ENCODE data around the gene NUP107. TPM values are rescaled to one million over a fixed set of nuclear protein-coding genes. Genes with fewer than 3 reads are reported as not detected.

Gene NUP107
- total and polyA plus RNA-seq, 5 donors from 2014 or later = 28.9 to 37.0 (median 34.4) TPM

GRCh38 chr12:68793436-68793835 is 106.7 kb downstream of the NUP107 start:
- H3K4me3 ChIP-seq (ENCODE audit: low read depth, low read length) = no peak overlapping the region
- H3K4me1 ChIP-seq (ENCODE audit: control insufficient read depth, insufficient read depth, low read length, poor library complexity, severe bottlenecking) = no peaks in the 10 kb centered on the region
- Mint-ChIP-seq H3K27me3 (no peaks in the 10 kb centered on the region), H3K9me3 (peaks cover 0 to 2% (median 0%) of the 10 kb centered on the region in 7 donors), H3K4me3 (no peak overlapping the region), H3K36me3 (no peaks in the 10 kb centered on the region), H3K27ac (peak overlapping the region in 1 of 3 donors; percentile 39), H3K4me1 (peaks cover 0 to 4% (median 0%) of the 10 kb centered on the region in 4 donors)
- H3K27me3 ChIP-seq (ENCODE audit: control insufficient read depth, insufficient read depth, low read length) = no peaks in the 10 kb centered on the region
- H3K27ac ChIP-seq (ENCODE audit: insufficient read depth, low read length, poor library complexity, severe bottlenecking) = no peak overlapping the region
- DNase-seq = no peak
- ATAC-seq (ENCODE audit: low read depth in 2 of 2) = no peak
- H3K9me3 ChIP-seq (ENCODE audit: control insufficient read depth in 2 of 2, low read length in 2 of 2) = no peaks in the 10 kb centered on the region
- no peaks in the 10 kb centered on the region for H3K36me3 ChIP-seq (ENCODE audit: control insufficient read depth, insufficient read depth, low read length)

GRCh38 chr12:68793975-68794652 is 107.3 kb downstream of the NUP107 start:
- no peak for DNase-seq
- no peaks in the 10 kb centered on the region for H3K36me3 Mint-ChIP-seq
- no peak overlapping the region for H3K27ac Mint-ChIP-seq
- no peaks in the 10 kb centered on the region for H3K9me3 ChIP-seq (ENCODE audit: control insufficient read depth in 2 of 2, low read length in 2 of 2)
- H3K4me1 ChIP-seq (ENCODE audit: control insufficient read depth, insufficient read depth, low read length, poor library complexity, severe bottlenecking) = no peaks in the 10 kb centered on the region
- no peak overlapping the region for H3K4me3 Mint-ChIP-seq
- no peak for ATAC-seq (ENCODE audit: low read depth in 2 of 2)
- H3K27me3 ChIP-seq (ENCODE audit: control insufficient read depth, insufficient read depth, low read length) = no peaks in the 10 kb centered on the region
- H3K9me3 Mint-ChIP-seq = peaks cover 0 to 2% (median 0%) of the 10 kb centered on the region in 7 donors
- peaks cover 0 to 4% (median 0%) of the 10 kb centered on the region in 4 donors for H3K4me1 Mint-ChIP-seq
- no peaks in the 10 kb centered on the region for H3K27me3 Mint-ChIP-seq
- no peak overlapping the region for H3K4me3 ChIP-seq (ENCODE audit: low read depth, low read length)
- H3K27ac ChIP-seq (ENCODE audit: insufficient read depth, low read length, poor library complexity, severe bottlenecking) = no peak overlapping the region
- no peaks in the 10 kb centered on the region for H3K36me3 ChIP-seq (ENCODE audit: control insufficient read depth, insufficient read depth, low read length)

- H3K4me3 Mint-ChIP-seq = no peak overlapping the region
- DNase-seq = no peak
- H3K4me1 Mint-ChIP-seq = peaks cover 0 to 4% (median 0%) of the 10 kb centered on the region in 4 donors
- Histone ChIP-seq H3K36me3 (ENCODE audit: control insufficient read depth, insufficient read depth, low read length) (no peaks in the 10 kb centered on the region), H3K9me3 (ENCODE audit: control insufficient read depth in 2 of 2, low read length in 2 of 2) (no peaks in the 10 kb centered on the region), H3K4me1 (ENCODE audit: control insufficient read depth, insufficient read depth, low read length, poor library complexity, severe bottlenecking) (no peaks in the 10 kb centered on the region), H3K27ac (ENCODE audit: insufficient read depth, low read length, poor library complexity, severe bottlenecking) (no peak overlapping the region), H3K4me3 (ENCODE audit: low read depth, low read length) (no peak overlapping the region), H3K27me3 (ENCODE audit: control insufficient read depth, insufficient read depth, low read length) (no peaks in the 10 kb centered on the region)
- no peak overlapping the region for H3K27ac Mint-ChIP-seq
- peaks cover 0 to 2% (median 0%) of the 10 kb centered on the region in 7 donors for H3K9me3 Mint-ChIP-seq
- ATAC-seq (ENCODE audit: low read depth in 2 of 2) = no peak
- no peaks in the 10 kb centered on the region for H3K36me3 Mint-ChIP-seq
- no peaks in the 10 kb centered on the region for H3K27me3 Mint-ChIP-seq
Observed at GRCh38 chr12:68794653-68795251, 108.0 kb downstream of the NUP107 start.

Other genes with a start within 250 kb of the NUP107 start
- gene RAP1B, start 76.1 kb upstream of the NUP107 start, total RNA-seq = 290 TPM
- gene RAP1B, start 76.1 kb upstream of the NUP107 start, polyA plus RNA-seq = 100 to 1,000 TPM; 399 to 465 (median 425) TPM
- 12.1 TPM for gene SLC35E3, start 59.2 kb downstream of the NUP107 start, total RNA-seq
- gene SLC35E3, start 59.2 kb downstream of the NUP107 start, polyA plus RNA-seq = 10 to 100 TPM; 12.7 to 20.2 (median 15.2) TPM
- 101 TPM for gene MDM2, start 121.2 kb downstream of the NUP107 start, total RNA-seq
- 10 to 100 TPM; 21.8 to 26.4 (median 23.3) TPM for gene MDM2, start 121.2 kb downstream of the NUP107 start, polyA plus RNA-seq
- 5.6 TPM for gene CPM, start 246.2 kb downstream of the NUP107 start, total RNA-seq
- 1 to 10 TPM; 2.5 to 7.9 (median 5.2) TPM for gene CPM, start 246.2 kb downstream of the NUP107 start, polyA plus RNA-seq

Data from CD4-positive, CD25-positive, alpha-beta regulatory T cell (primary cell).